Measurements from ENCODE around the gene ADAMTS17. TPM values are rescaled to one million over a fixed set of nuclear protein-coding genes. Genes with fewer than 3 reads are reported as not detected.

Gene ADAMTS17
- total and polyA plus RNA-seq, 8 donors, result 0.31 to 14.3 (median 6.3) TPM

- Histone ChIP-seq H3K27ac (no peak overlapping the region), H3K9me3 (peaks cover 0 to 24% (median 10%) of the 10 kb centered on the region in 4 donors), H3K4me1 (no peaks in the 10 kb centered on the region), H3K27me3 (no peaks in the 10 kb centered on the region), H3K36me3 (peaks cover 0 to 14% (median 0%) of the 10 kb centered on the region in 4 donors), H3K4me3 (no peak overlapping the region)
- TF ChIP-seq CTCF (IDR thresholded peaks at IDR 0.05) (no peak), POLR2AphosphoS5 (IDR thresholded peaks at IDR 0.05) (no peak), POLR2A (IDR thresholded peaks at IDR 0.05) (no peak), EP300 (IDR thresholded peaks at IDR 0.05) (no peak)
- intact Hi-C loops (cut with DNase I; ENCODE audit: low total_unique reads), result no loop called here
- no peak for DNase-seq
- WGBS, 5 donors, result 94 to 96% (median 95%) methylated on average over 8 of the region's 8 CpGs
Observed at GRCh38 chr15:100295939-100296565, 45.7 kb downstream of the ADAMTS17 start.

- Histone ChIP-seq H3K36me3 (peaks cover 0 to 4% (median 0%) of the 10 kb centered on the region in 4 donors), H3K4me3 (no peak overlapping the region), H3K27ac (no peak overlapping the region), H3K9me3 (peaks cover 0 to 14% (median 4%) of the 10 kb centered on the region in 4 donors), H3K4me1 (no peaks in the 10 kb centered on the region), H3K27me3 (no peaks in the 10 kb centered on the region)
- TF ChIP-seq CTCF (IDR thresholded peaks at IDR 0.05) (no peak), EP300 (IDR thresholded peaks at IDR 0.05) (no peak), POLR2A (IDR thresholded peaks at IDR 0.05) (no peak), POLR2AphosphoS5 (IDR thresholded peaks at IDR 0.05) (no peak)
- no peak for DNase-seq
- intact Hi-C loops (cut with DNase I; ENCODE audit: low total_unique reads), result no loop called here
- 92 to 97% (median 97%) methylated on average over 35 of the region's 35 CpGs for WGBS, 5 donors
Observed at GRCh38 chr15:100292010-100292409, 49.8 kb downstream of the ADAMTS17 start.

GRCh38 chr15:100291106-100291505, 50.7 kb downstream of the ADAMTS17 start:
- H3K4me3 ChIP-seq, result no peak overlapping the region
- WGBS, 5 donors, result 33 to 58% (median 45%) methylated on average over 2 of the region's 2 CpGs
- no peak for DNase-seq
- intact Hi-C loops (cut with DNase I; ENCODE audit: low total_unique reads), result no loop called here
- no peaks in the 10 kb centered on the region for H3K4me1 ChIP-seq
- H3K9me3 ChIP-seq, result peaks cover 0 to 14% (median 4%) of the 10 kb centered on the region in 4 donors
- no peak for TF ChIP-seq EP300 (IDR thresholded peaks at IDR 0.05)
- no peak for TF ChIP-seq CTCF (IDR thresholded peaks at IDR 0.05)
- no peak overlapping the region for H3K27ac ChIP-seq
- H3K36me3 ChIP-seq, result peaks cover 0 to 4% (median 0%) of the 10 kb centered on the region in 4 donors
- no peaks in the 10 kb centered on the region for H3K27me3 ChIP-seq

GRCh38 chr15:100285641-100286295, 56.0 kb downstream of the ADAMTS17 start:
- TF ChIP-seq POLR2AphosphoS5 (IDR thresholded peaks at IDR 0.05), result no peak
- TF ChIP-seq EP300 (IDR thresholded peaks at IDR 0.05), result no peak
- TF ChIP-seq POLR2A (IDR thresholded peaks at IDR 0.05), result no peak
- no peak for TF ChIP-seq CTCF (IDR thresholded peaks at IDR 0.05)
- WGBS, 5 donors, result 93 to 97% (median 96%) methylated on average over 15 of the region's 15 CpGs
- H3K27ac ChIP-seq, result no peak overlapping the region
- DNase-seq, result no peak
- H3K4me3 ChIP-seq, result no peak overlapping the region
- H3K36me3 ChIP-seq, result no peaks in the 10 kb centered on the region
- no peaks in the 10 kb centered on the region for H3K4me1 ChIP-seq
- no peaks in the 10 kb centered on the region for H3K27me3 ChIP-seq
- intact Hi-C loops (cut with DNase I; ENCODE audit: low total_unique reads), result no loop called here
- peaks cover 0 to 5% (median 0%) of the 10 kb centered on the region in 4 donors for H3K9me3 ChIP-seq
